K562 (cell line): ENCODE data around the gene TLL1. TPM values are rescaled to one million over a fixed set of nuclear protein-coding genes. Genes with fewer than 3 reads are reported as not detected.

Experiments used
- CBX8 ChIP-seq: fragments of 200-600 bp; sonication (generic); IDR thresholded peaks from 2 replicates; pipeline ENCODE4 v1.6.1; 2012; ENCODE audit warnings: borderline replicate concordance, mixed run types, low read depth, mild to moderate bottlenecking, moderate library complexity, mixed read lengths, low read length, control low read depth, inconsistent platforms; ENCODE audit not compliant: poor library complexity, severe bottlenecking; ENCODE audit errors: extremely low read depth
- NFE2 ChIP-seq: IDR thresholded peaks from 2 replicates; pipeline ENCODE4 v1.6.1; 2014; ENCODE audit warnings: antibody characterized with exemption, low read depth
- SAFB2 ChIP-seq: fragments of 200-400 bp; formaldehyde crosslinking; IDR thresholded peaks from 2 replicates; pipeline ENCODE4 v1.6.1; 2018; ENCODE audit warnings: borderline replicate concordance, low read length, low read depth, moderate library complexity; ENCODE audit not compliant: severe bottlenecking
- STAT6 ChIP-seq: sonication (generic); formaldehyde crosslinking; IDR thresholded peaks from 2 replicates; pipeline ENCODE4 v1.8.1; 2023; ENCODE audit warnings: mild to moderate bottlenecking, missing genetic modification reagents
- TAF7 ChIP-seq: fragments of 450-650 bp; IDR thresholded peaks from 2 replicates; pipeline ENCODE4 v1.6.1; 2016; ENCODE audit warnings: missing genetic modification characterization, missing compliant biosample characterization
- TAL1 ChIP-seq: fragments of 450-650 bp; IDR thresholded peaks from 2 replicates; pipeline ENCODE4 v1.6.1; 2016; ENCODE audit warnings: mild to moderate bottlenecking
- YBX1 ChIP-seq: fragments of 450-650 bp; IDR thresholded peaks from 2 replicates; pipeline ENCODE4 v1.7.1; 2016; ENCODE audit warnings: mild to moderate bottlenecking
- polyA plus RNA-seq, 8 experiments: library from polyadenylated mRNA; depleted of rRNA in 4 of 8; stranded (reverse) in 5 of 8; unstranded in 3 of 8; fragments of >200 nt; fragmentation: Nextera tagmentation in 2 of 8; fragmentation: Illumina TruSeq in 1 of 8; extraction: Ambion mirVana in 2 of 8; extraction: Trizol in 1 of 8; gene quantifications; 2 replicates each; pipeline versions ENCODE4 v1.2.1 to v1.2.3, GENCODE V29; 2011 to 2014; ENCODE audit warnings: inconsistent platforms in 1 of 8, missing spikeins in 1 of 8
- total RNA-seq, 7 experiments: library from RNA; depleted of rRNA in 6 of 7; stranded (reverse); fragments of >200 nt in 6 of 7; fragmentation: Illumina TruSeq in 2 of 7; extraction: Trizol in 2 of 7; gene quantifications; 2 replicates each; pipeline versions ENCODE4 v1.2.1 to v1.2.3, GENCODE V29; 2011 to 2021; ENCODE audit warnings: low replicate concordance in 1 of 7
- TF ChIP-seq, protein P1 (sequence below), 3 experiments: fragments of 200-800 bp in 1 of 3; fragments of 250-450 bp in 1 of 3; fragments of 450-650 bp in 1 of 3; sonication (Bioruptor Pico) in 1 of 3; sonication (Bioruptor generic) in 1 of 3; formaldehyde crosslinking in 1 of 3; IDR thresholded peaks; 2 replicates each; pipeline versions ENCODE4 v1.6.1 to v1.8.0; 2016 to 2022; ENCODE audit warnings: mild to moderate bottlenecking in 2 of 3, missing genetic modification characterization in 2 of 3, missing compliant biosample characterization in 1 of 3, moderate library complexity in 1 of 3
- TF ChIP-seq, protein P2 (sequence below): sonication (generic); formaldehyde crosslinking; IDR thresholded peaks from 2 replicates; pipeline ENCODE4 v1.8.1; 2023; ENCODE audit warnings: missing genetic modification reagents, mild to moderate bottlenecking, borderline replicate concordance
- TF ChIP-seq, protein P3 (sequence below): fragments of 250-450 bp; sonication (Bioruptor Pico); IDR thresholded peaks from 2 replicates; pipeline ENCODE4 v1.8.0; 2022; ENCODE audit warnings: moderate library complexity, mild to moderate bottlenecking, inconsistent platforms
- TF ChIP-seq, protein P4 (sequence below): sonication (generic); formaldehyde crosslinking; IDR thresholded peaks from 2 replicates; pipeline ENCODE4 v1.8.1; 2022; ENCODE audit warnings: missing genetic modification reagents

Gene TLL1
- total and polyA plus RNA-seq, 9 of the 15 experiments (the other 6 are each of a cell fraction or from before 2014, with no cell fraction given) = not detected

GRCh38 chr4:165839615-165840333 is 33.3 kb upstream of the TLL1 start (continued):
- TF ChIP-seq, protein P1, sequence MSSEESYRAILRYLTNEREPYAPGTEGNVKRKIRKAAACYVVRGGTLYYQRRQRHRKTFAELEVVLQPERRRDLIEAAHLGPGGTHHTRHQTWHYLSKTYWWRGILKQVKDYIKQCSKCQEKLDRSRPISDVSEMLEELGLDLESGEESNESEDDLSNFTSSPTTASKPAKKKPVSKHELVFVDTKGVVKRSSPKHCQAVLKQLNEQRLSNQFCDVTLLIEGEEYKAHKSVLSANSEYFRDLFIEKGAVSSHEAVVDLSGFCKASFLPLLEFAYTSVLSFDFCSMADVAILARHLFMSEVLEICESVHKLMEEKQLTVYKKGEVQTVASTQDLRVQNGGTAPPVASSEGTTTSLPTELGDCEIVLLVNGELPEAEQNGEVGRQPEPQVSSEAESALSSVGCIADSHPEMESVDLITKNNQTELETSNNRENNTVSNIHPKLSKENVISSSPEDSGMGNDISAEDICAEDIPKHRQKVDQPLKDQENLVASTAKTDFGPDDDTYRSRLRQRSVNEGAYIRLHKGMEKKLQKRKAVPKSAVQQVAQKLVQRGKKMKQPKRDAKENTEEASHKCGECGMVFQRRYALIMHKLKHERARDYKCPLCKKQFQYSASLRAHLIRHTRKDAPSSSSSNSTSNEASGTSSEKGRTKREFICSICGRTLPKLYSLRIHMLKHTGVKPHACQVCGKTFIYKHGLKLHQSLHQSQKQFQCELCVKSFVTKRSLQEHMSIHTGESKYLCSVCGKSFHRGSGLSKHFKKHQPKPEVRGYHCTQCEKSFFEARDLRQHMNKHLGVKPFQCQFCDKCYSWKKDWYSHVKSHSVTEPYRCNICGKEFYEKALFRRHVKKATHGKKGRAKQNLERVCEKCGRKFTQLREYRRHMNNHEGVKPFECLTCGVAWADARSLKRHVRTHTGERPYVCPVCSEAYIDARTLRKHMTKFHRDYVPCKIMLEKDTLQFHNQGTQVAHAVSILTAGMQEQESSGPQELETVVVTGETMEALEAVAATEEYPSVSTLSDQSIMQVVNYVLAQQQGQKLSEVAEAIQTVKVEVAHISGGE (CRISPR knock-in tag; IDR thresholded peaks at IDR 0.05) = no peak
- no peak for TF ChIP-seq TAL1
- TF ChIP-seq STAT6 (CRISPR knock-in tag) = no peak
- TF ChIP-seq, protein P2, sequence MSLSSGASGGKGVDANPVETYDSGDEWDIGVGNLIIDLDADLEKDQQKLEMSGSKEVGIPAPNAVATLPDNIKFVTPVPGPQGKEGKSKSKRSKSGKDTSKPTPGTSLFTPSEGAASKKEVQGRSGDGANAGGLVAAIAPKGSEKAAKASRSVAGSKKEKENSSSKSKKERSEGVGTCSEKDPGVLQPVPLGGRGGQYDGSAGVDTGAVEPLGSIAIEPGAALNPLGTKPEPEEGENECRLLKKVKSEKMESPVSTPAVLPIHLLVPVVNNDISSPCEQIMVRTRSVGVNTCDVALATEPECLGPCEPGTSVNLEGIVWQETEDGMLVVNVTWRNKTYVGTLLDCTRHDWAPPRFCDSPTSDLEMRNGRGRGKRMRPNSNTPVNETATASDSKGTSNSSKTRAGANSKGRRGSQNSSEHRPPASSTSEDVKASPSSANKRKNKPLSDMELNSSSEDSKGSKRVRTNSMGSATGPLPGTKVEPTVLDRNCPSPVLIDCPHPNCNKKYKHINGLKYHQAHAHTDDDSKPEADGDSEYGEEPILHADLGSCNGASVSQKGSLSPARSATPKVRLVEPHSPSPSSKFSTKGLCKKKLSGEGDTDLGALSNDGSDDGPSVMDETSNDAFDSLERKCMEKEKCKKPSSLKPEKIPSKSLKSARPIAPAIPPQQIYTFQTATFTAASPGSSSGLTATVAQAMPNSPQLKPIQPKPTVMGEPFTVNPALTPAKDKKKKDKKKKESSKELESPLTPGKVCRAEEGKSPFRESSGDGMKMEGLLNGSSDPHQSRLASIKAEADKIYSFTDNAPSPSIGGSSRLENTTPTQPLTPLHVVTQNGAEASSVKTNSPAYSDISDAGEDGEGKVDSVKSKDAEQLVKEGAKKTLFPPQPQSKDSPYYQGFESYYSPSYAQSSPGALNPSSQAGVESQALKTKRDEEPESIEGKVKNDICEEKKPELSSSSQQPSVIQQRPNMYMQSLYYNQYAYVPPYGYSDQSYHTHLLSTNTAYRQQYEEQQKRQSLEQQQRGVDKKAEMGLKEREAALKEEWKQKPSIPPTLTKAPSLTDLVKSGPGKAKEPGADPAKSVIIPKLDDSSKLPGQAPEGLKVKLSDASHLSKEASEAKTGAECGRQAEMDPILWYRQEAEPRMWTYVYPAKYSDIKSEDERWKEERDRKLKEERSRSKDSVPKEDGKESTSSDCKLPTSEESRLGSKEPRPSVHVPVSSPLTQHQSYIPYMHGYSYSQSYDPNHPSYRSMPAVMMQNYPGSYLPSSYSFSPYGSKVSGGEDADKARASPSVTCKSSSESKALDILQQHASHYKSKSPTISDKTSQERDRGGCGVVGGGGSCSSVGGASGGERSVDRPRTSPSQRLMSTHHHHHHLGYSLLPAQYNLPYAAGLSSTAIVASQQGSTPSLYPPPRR (CRISPR knock-in tag) = no peak
- TF ChIP-seq SAFB2 = no peak
- no peak for TF ChIP-seq NFE2
- TF ChIP-seq, protein P3, sequence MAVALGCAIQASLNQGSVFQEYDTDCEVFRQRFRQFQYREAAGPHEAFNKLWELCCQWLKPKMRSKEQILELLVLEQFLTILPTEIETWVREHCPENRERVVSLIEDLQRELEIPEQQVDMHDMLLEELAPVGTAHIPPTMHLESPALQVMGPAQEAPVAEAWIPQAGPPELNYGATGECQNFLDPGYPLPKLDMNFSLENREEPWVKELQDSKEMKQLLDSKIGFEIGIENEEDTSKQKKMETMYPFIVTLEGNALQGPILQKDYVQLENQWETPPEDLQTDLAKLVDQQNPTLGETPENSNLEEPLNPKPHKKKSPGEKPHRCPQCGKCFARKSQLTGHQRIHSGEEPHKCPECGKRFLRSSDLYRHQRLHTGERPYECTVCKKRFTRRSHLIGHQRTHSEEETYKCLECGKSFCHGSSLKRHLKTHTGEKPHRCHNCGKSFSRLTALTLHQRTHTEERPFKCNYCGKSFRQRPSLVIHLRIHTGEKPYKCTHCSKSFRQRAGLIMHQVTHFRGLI (CRISPR knock-in tag) = no peak
- TF ChIP-seq YBX1 = no peak
- TF ChIP-seq TAF7 = no peak
- TF ChIP-seq, protein P4, sequence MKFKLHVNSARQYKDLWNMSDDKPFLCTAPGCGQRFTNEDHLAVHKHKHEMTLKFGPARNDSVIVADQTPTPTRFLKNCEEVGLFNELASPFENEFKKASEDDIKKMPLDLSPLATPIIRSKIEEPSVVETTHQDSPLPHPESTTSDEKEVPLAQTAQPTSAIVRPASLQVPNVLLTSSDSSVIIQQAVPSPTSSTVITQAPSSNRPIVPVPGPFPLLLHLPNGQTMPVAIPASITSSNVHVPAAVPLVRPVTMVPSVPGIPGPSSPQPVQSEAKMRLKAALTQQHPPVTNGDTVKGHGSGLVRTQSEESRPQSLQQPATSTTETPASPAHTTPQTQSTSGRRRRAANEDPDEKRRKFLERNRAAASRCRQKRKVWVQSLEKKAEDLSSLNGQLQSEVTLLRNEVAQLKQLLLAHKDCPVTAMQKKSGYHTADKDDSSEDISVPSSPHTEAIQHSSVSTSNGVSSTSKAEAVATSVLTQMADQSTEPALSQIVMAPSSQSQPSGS = no peak
- TF ChIP-seq CBX8 = no peak
